A549 (cell line): Measurements from ENCODE around the gene KCNJ9. TPM values are rescaled to one million over a fixed set of nuclear protein-coding genes. Genes with fewer than 3 reads are reported as not detected.

Experiments
- ATAC-seq, 2 experiments: fragments of 200-7000 bp in 1 of 2; fragments of >200 bp in 1 of 2; cut with Nextera tagmentation in 1 of 2; cut with Tn5 transposase in 1 of 2; 3 replicates each; pipeline versions ENCODE4 v1.8.0 to v1.9.1; 2018 to 2020; ENCODE audit warnings: mild to moderate bottlenecking in 1 of 2, moderate library complexity in 1 of 2
- CTCF ChIA-PET: fragments of 300-600 bp; sonication (Branson Sonifier 250); formaldehyde crosslinking; extraction: SDS; loops from one replicate; lab custom pipeline; 2021; ENCODE audit warnings: antibody characterized with exemption, inconsistent platforms; lab: Yijun Ruan, JAX
- POLR2A ChIA-PET: fragments of 350-600 bp; formaldehyde crosslinking; extraction: SDS; loops from one replicate; lab custom pipeline; 2021; ENCODE audit warnings: antibody characterized with exemption, inconsistent platforms; lab: Yijun Ruan, JAX
- DNase-seq, 2 experiments: peaks; one replicate each; pipeline versions ENCODE4 v3.0.0 to v3.0.0-alpha.2; 2011 to 2016; ENCODE audit warnings: low read depth in 1 of 2, low spot score in 1 of 2
- FAIRE-seq: peaks from 2 replicates; lab custom pipeline; 2011; peaks lifted over from hg19 to GRCh38; lab: Jason Lieb, UNC
- H3K27ac ChIP-seq, 2 experiments: fragments of >200 bp; sonication (Bioruptor Twin); formaldehyde crosslinking; 3 replicates each; pipeline ENCODE4 v1.5.1; 2016 to 2017
- H3K4me1 ChIP-seq: fragments of >200 bp; sonication (Bioruptor Twin); formaldehyde crosslinking; 3 replicates; pipeline ENCODE4 v1.6.1; 2016
- H3K4me2 ChIP-seq: fragments of >200 bp; sonication (Bioruptor Twin); formaldehyde crosslinking; 3 replicates; pipeline ENCODE4 v1.6.1; 2016
- H3K4me3 ChIP-seq: fragments of >200 bp; sonication (Bioruptor Twin); formaldehyde crosslinking; 3 replicates; pipeline ENCODE4 v1.5.1; 2016
- H3K9me3 ChIP-seq: fragments of >200 bp; sonication (Bioruptor Twin); formaldehyde crosslinking; 3 replicates; pipeline ENCODE4 v1.6.1; 2016
- BCL3 ChIP-seq: fragments of >200 bp; sonication (Bioruptor Twin); formaldehyde crosslinking; IDR thresholded peaks from 3 replicates; pipeline ENCODE4 v1.6.1; 2016
- EP300 ChIP-seq, 2 experiments: fragments of >200 bp; sonication (Bioruptor Twin); formaldehyde crosslinking; IDR thresholded peaks; 2 replicates in 1 of 2; 3 replicates in 1 of 2; pipeline ENCODE4 v1.6.1; 2016 to 2017
- FOXS1 ChIP-seq: fragments of 250-450 bp; sonication (Bioruptor Pico); IDR thresholded peaks from 2 replicates; pipeline ENCODE4 v1.5.0; 2020; ENCODE audit warnings: mild to moderate bottlenecking, moderate library complexity
- HES2 ChIP-seq: fragments of >200 bp; sonication (Bioruptor Twin); formaldehyde crosslinking; IDR thresholded peaks from 2 replicates; pipeline ENCODE4 v1.6.1; 2016
- KDM5A ChIP-seq: fragments of 200-600 bp; sonication (generic); IDR thresholded peaks from 2 replicates; pipeline ENCODE4 v1.6.1; 2016; ENCODE audit warnings: antibody characterized with exemption, mild to moderate bottlenecking
- MAFK ChIP-seq: fragments of 450-650 bp; IDR thresholded peaks from 2 replicates; pipeline ENCODE4 v1.6.1; 2014; ENCODE audit not compliant: partially characterized antibody
- NFE2L2 ChIP-seq: fragments of 150-350 bp; conservative IDR thresholded peaks from 2 replicates; pipeline ENCODE4 v1.6.1; 2014; ENCODE audit warnings: low read length
- NPAS2 ChIP-seq: fragments of 250-450 bp; sonication (Bioruptor Pico); IDR thresholded peaks from 2 replicates; pipeline ENCODE4 v1.8.0; 2022; ENCODE audit warnings: mild to moderate bottlenecking, moderate library complexity, borderline replicate concordance
- PBX3 ChIP-seq: IDR thresholded peaks from 2 replicates; pipeline ENCODE4 v1.6.1; 2012
- POLR2A ChIP-seq: IDR thresholded peaks from 2 replicates; pipeline ENCODE4 v1.6.1; 2012; ENCODE audit warnings: mild to moderate bottlenecking, low read length
- POLR2AphosphoS2 ChIP-seq: conservative IDR thresholded peaks from 2 replicates; pipeline ENCODE4 v1.6.1; 2012; ENCODE audit warnings: low read length, improper control_type of control experiment, inconsistent platforms
- REST ChIP-seq: fragments of 200-600 bp; sonication (generic); IDR thresholded peaks from 2 replicates; pipeline ENCODE4 v1.6.1; 2016; ENCODE audit warnings: antibody characterized with exemption, mild to moderate bottlenecking, moderate library complexity
- ZFP36 ChIP-seq: fragments of 450-650 bp; IDR thresholded peaks from 2 replicates; pipeline ENCODE4 v1.6.1; 2014; ENCODE audit warnings: borderline replicate concordance; ENCODE audit not compliant: partially characterized antibody
- WGBS: methylation state at CpG from one replicate; pipeline ENCODE4 v1.1.6; 2017; ENCODE audit errors: missing lambda C conversion rate; 5-methylcytosine and 5-hydroxymethylcytosine counted together
- polyA plus RNA-seq, 4 experiments: library from polyadenylated mRNA; depleted of rRNA in 3 of 4; stranded (reverse); fragments of >200 nt; fragmentation: RNase III in 1 of 4; extraction: RNeasy Plus Mini Kit Qiagen cat#74134 plus additional on column Dnase treatment in 1 of 4; gene quantifications; 2 replicates in 3 of 4; 3 replicates in 1 of 4; pipeline ENCODE4 v1.2.3, GENCODE V29; 2011 to 2017

KCNJ9 gene
- polyA plus RNA-seq, 2 of the 4 experiments (the other 2 are of a cell fraction) = not detected

GRCh38 chr1:160104486-160104885 is 23.1 kb downstream of the KCNJ9 start:
- ATAC-seq (no peak), DNase-seq (no peak), FAIRE-seq (no peak)
- CTCF ChIA-PET = interaction anchor here (0.9 to 12.1 kb wide), 13 partner anchors 16 to 187 kb away, joined by 3 to 222 read pairs (median 40); partner anchors contain the start of genes ATP1A2 and CASQ1
- H3K4me1 ChIP-seq = peaks cover 32% of the 10 kb centered on the region
- POLR2A ChIA-PET = interaction anchor here (0.6 kb wide), 1 partner anchor 15 kb away, joined by 4 read pairs; no protein-coding TSS in a partner anchor
- H3K27ac ChIP-seq = peak overlapping the region; percentile 31 to 52; a peak in 5 of 6 replicates
- H3K4me2 ChIP-seq = no peak overlapping the region
- 89% methylated on average over 3 of the region's 3 CpGs for WGBS
- H3K4me3 ChIP-seq = no peak overlapping the region
- no peaks in the 10 kb centered on the region for H3K9me3 ChIP-seq
- TF ChIP-seq REST (no peak), POLR2AphosphoS2 (no peak), KDM5A (no peak), EP300 (IDR thresholded peaks at IDR 0.05) (no peak), POLR2A (no peak), MAFK (no peak)

GRCh38 chr1:160105155-160105554 is 23.8 kb downstream of the KCNJ9 start:
- Histone ChIP-seq H3K9me3 (no peaks in the 10 kb centered on the region), H3K4me1 (peaks cover 37% of the 10 kb centered on the region), H3K27ac (peak overlapping the region in 1 of 2 experiments; percentile 52; a peak in 2 of 6 replicates), H3K4me3 (no peak overlapping the region), H3K4me2 (no peak overlapping the region)
- FAIRE-seq = no peak
- ATAC-seq = no peak
- DNase-seq = no peak
- 80% methylated on average over 5 of the region's 5 CpGs for WGBS
- ChIA-PET POLR2A (interaction anchor here (0.6 kb wide), 1 partner anchor 15 kb away, joined by 4 read pairs; no protein-coding TSS in a partner anchor), CTCF (interaction anchor here (0.9 to 12.1 kb wide), 14 partner anchors 9 to 186 kb away, joined by 3 to 222 read pairs (median 22); partner anchors contain the start of genes ATP1A2 and CASQ1)
- TF ChIP-seq FOXS1 (CRISPR knock-in tag) = no peak
- no peak for TF ChIP-seq BCL3
- TF ChIP-seq NFE2L2 = no peak
- TF ChIP-seq PBX3 = no peak
- no peak for TF ChIP-seq NPAS2 (CRISPR knock-in tag)
- no peak for TF ChIP-seq ZFP36
- TF ChIP-seq HES2 = no peak
- no peak for TF ChIP-seq REST
